NOMO-1 treated with dmso at 0.1 percent for 144 hours (cell line): ENCODE data around the gene NUDT21.
"Not testable (repeated sequence)": the region's sequence is repeated elsewhere in the genome, so short reads cannot be mapped to it uniquely, and the experiment has no call there.

ENCODE experiments used
- DNase-seq: peaks from one replicate; lab custom pipeline; 2025; ENCODE audit not compliant: unreplicated experiment; lab: John Stamatoyannopoulos, UW

The NUDT21 gene

GRCh38 chr16:56419740-56420548 is 31.2 kb downstream of the NUDT21 start:
- no peak for DNase-seq

- no peak for DNase-seq
Observed at GRCh38 chr16:56417138-56417537, 34.0 kb downstream of the NUDT21 start.

- DNase-seq: no peak
Observed at GRCh38 chr16:56415875-56416274, 35.3 kb downstream of the NUDT21 start.

GRCh38 chr16:56414366-56414765 is 36.8 kb downstream of the NUDT21 start:
- no peak for DNase-seq

GRCh38 chr16:56413381-56413780 is 37.8 kb downstream of the NUDT21 start:
- no peak for DNase-seq

- DNase-seq: no peak
Observed at GRCh38 chr16:56411624-56412023, 39.5 kb downstream of the NUDT21 start.

- no peak for DNase-seq
Observed at GRCh38 chr16:56411123-56411522, 40.0 kb downstream of the NUDT21 start.

GRCh38 chr16:56409195-56409594 is 41.9 kb downstream of the NUDT21 start:
- DNase-seq: no peak

GRCh38 chr16:56408379-56409098 is 42.6 kb downstream of the NUDT21 start:
- DNase-seq: no peak

- DNase-seq: no peak
Observed at GRCh38 chr16:56405977-56406672, 45.0 kb downstream of the NUDT21 start.

- DNase-seq: no peak
Observed at GRCh38 chr16:56401482-56401881, 49.6 kb downstream of the NUDT21 start.

- DNase-seq: no peak
Observed at GRCh38 chr16:56400458-56400857, 50.7 kb downstream of the NUDT21 start.

- no peak for DNase-seq
Observed at GRCh38 chr16:56399486-56399885, 51.6 kb downstream of the NUDT21 start.

GRCh38 chr16:56399047-56399446 is 52.1 kb downstream of the NUDT21 start:
- DNase-seq: no peak

- not testable (repeated sequence) for DNase-seq
Observed at GRCh38 chr16:56396724-56397123, 54.4 kb downstream of the NUDT21 start.

GRCh38 chr16:56389554-56389953 is 61.6 kb downstream of the NUDT21 start:
- DNase-seq: no peak

GRCh38 chr16:56388209-56388608 is 62.9 kb downstream of the NUDT21 start:
- DNase-seq: no peak

GRCh38 chr16:56387396-56387795 is 63.7 kb downstream of the NUDT21 start:
- DNase-seq: no peak

GRCh38 chr16:56384074-56384721 is 66.9 kb downstream of the NUDT21 start:
- DNase-seq: no peak

GRCh38 chr16:56382901-56383355 is 68.2 kb downstream of the NUDT21 start:
- DNase-seq: no peak

GRCh38 chr16:56382459-56382858 is 68.7 kb downstream of the NUDT21 start:
- no peak for DNase-seq
